NCI-H1105 treated with DMSO at 0.1 percent for 48 hours (cell line): ENCODE measurements around the gene LHPP.

Source experiments
- DNase-seq: peaks from one replicate; lab custom pipeline; 2025; lab: John Stamatoyannopoulos, UW

The LHPP gene

GRCh38 chr10:124644771-124645415, 183.3 kb downstream of the LHPP start:
- no peak for DNase-seq

DNA sequence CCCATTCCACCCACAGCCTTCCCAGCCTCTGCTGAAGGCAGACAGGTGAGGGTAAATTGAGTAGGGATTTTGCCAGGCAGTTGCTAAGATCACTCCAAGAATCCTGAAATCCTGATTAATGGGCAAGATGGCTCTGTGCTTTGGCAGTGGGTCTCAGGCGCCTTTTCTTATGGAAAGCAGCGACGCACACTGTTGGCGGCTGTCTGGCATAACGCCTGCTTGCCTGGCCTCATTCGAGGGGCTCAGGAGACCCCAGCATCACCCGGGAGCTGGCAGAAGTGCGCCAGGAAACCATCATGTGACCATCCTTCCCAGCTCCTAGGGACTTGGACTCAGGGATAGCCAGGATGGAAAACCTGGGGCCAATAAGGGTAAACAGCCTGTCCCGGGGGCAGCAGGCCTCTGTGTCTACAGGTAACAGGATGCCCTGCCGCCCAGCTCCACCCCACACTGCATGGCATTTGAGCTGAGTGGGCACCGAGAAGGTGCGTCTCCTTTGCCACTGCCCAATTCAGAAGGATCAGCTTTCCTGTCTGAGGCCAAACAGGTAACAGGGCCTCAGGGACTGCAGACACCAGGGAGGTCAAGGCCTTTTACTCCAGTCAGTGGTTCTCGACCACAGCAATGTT, 184.0 kb downstream of the LHPP start:
- no peak for DNase-seq

DNA sequence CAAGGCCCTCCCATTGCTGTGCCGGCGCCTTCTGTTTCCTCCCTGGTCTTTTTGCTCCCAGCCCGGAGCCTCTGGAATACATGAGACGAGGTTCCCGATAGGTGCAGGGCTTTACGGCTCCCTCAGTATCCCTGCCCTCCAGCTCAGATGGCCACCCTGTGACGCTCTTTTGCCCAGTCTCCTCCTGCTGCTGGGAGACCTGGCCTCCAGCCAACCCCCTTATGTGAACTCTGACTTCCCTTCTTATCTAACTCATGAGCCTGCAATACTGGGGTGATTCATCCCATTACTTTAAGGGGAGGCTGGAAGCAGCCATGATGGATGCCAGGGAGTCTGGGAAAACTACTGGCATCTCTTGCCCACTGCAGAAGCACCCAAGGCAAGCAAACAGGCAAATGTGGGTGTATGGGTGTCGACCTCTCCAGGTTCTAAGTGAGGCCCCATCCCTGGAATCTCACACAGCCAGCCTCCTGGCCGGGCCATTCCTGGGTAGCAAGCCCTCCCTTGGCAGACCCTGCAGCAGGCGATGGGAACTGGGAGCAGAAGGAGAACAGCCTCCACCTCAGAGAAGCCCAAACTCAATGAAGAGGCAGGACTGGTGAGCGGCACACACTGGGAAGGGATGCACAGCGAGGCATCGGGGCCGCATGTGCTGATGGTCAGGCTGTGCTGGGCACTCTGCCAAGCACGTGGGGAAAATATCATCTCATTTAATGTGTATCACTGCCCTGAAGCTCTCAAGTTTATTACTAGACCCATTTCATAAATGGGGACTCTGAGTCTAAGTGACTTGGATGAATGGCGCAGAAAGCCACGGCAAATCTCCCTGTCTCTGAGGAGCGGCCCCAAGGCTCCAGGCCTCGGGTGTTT, 185.1 kb downstream of the LHPP start:
- no peak for DNase-seq

GRCh38 chr10:124647421-124648130, 186.0 kb downstream of the LHPP start:
- no peak for DNase-seq

DNA sequence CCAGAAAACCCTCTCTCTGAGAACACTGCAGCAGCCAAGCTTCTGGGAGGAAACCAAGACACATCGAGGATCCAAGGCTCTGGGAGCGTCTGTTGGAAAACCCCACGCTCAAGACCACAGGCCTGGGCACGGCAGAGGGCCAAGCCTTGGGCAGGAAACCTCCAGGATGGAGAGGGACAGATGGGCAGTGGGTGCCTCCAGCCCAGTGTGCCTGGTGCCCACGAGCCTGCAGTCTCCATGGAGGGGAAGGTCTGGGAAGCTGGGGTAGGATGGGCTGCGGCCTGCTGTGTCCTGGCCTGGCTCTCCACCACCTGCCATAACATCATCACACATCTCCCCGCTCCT, 186.5 kb downstream of the LHPP start:
- DNase-seq: no peak

- DNase-seq: peak; percentile 70
Observed at GRCh38 chr10:124648738-124649137, 187.1 kb downstream of the LHPP start.

DNA sequence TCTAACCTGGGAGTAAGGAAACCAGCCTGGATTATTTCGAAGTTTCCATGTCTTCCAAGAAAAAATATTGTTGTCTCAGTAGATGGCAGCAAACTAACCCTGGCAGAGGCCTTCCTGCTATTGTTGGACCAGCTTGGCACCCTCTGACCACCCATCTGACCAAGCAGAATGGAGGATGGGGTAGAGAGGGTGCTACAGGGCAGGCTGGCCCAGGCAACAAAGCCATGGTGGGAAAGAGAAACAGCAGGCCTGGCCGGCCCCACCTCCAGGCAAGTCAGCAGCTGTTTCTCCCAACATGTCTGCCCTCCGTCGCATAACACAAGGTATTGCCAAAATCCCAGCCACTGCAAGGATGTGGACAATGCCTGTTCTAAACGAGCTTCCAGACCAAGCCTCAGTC, 187.6 kb downstream of the LHPP start:
- DNase-seq: peak; percentile 13

- DNase-seq: no peak
Observed at GRCh38 chr10:124650263-124650662, 188.6 kb downstream of the LHPP start.

- no peak for DNase-seq
Observed at GRCh38 chr10:124650820-124651401, 189.3 kb downstream of the LHPP start.

DNA sequence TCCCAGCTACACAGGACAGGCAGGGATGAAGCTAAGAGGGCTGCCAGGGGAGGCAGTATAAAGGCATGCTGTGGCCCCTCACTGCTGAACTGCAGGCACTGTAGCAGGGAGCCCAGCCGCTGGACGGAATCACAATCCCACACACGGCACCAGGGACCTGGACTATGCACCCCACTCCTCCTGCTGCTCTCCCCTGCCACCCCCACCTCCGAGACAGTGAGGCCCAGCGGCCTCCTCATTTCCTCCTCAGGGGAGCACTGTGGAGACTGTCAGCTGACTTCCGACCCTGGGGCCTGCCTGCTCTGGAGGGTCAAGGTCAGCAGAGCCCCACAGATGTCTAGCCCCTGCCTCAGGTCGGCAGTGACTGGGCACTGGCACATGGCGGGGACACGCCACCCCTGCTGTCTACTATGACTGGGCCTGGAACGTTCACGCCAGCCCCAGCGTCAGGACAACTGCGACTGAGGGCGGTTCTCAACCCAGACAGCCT, 189.8 kb downstream of the LHPP start:
- no peak for DNase-seq

DNA sequence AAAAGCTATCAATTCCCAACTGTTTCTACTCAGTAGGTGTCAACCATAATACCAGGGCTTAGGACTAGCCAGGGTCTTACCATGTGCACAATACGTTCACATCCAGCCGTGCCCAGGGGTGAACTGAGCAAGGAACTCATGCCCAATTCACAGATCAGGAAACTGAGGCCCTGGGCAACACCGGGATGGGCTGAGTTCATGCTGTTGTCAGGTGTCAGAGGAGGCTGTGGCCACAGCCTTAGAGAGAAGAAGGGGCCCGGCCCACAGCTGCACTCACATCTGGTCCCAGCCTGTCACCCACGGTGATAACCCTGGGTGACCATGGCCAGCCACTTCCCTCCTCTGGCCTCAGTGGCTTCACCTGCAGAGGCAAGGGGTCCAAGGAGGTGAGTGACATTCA, 190.6 kb downstream of the LHPP start:
- DNase-seq: no peak

DNA sequence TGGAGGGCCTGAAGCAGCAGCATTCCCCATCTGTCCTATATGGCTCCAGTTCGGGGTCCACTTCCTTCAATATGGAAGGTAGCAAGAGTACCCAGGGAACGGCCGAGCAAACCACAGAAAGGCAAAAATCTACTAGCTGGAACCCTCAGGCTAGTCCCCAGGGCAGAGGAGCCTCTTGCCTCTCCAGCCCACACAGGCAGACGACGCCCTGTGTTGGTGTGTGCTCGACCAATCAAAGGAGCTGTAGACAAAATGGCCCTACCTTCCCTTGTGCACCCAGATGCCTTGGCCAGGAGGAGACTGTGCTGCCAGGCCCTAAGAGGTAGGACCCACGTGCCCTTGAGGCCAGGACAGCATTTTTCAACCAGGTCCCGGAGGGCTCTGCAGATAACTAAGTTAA, 191.1 kb downstream of the LHPP start:
- DNase-seq: no peak

- DNase-seq: no peak
Observed at GRCh38 chr10:124653311-124653710, 191.7 kb downstream of the LHPP start.

GRCh38 chr10:124653811-124654651, 192.4 kb downstream of the LHPP start:
- DNase-seq: peak; percentile 62

DNA sequence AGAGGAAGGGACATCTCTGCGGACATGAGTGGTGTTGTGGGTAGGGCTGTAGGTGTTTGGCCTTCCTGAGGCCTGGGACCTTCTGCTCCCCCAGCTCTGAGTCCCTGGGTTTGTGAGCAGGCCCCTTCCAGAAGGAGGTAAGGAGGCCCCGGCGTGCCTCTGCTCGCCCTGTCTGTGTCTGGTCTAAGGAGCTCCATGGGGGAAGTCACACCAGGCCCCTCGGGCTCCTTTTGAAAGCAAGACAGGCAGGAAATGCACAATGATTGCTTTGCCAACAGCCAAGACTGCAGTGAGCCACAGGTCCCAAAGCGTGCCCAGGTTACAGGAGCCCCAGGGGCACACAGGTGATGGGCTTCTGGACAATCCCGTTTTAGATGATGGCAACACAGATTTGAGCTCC, 193.1 kb downstream of the LHPP start:
- no peak for DNase-seq

- DNase-seq: no peak
Observed at GRCh38 chr10:124655191-124656112, 193.8 kb downstream of the LHPP start.

DNA sequence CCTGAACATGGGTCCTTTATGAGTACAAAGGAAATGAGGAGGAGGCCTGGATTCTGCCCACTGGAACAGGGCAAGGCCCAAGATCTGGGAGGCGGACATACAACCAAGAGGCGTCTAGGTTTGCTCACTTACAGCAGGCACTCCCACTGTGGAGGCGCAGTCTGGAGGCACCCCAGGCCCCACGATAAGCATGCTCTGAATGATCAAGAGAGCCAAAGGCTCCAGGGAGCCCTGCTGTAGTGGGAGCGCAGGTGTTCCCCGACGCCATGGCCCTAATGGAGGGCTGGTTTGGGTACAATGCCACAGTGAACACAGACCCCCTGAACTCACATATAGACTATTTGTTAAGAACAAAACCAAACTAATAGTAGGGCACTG, 194.5 kb downstream of the LHPP start:
- DNase-seq: no peak

DNA sequence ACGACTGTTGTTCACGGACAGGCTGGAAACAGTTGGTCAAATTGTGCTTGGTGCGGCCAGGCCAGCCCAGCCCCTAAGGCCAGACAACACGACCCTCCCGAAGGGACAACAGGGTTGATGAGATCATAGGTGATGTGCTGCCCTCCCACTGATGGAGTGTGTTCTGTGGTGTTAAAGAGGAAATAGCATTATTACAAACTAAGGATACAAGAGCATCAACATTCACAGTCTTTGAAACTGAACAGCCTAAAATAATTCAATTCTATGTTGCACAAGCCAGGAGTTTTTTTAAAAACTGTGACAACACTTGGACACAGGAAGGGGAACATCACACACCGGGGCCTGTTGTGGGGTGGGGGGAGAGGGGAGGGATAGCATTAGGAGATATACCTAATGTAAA, 194.9 kb downstream of the LHPP start:
- DNase-seq: no peak

- no peak for DNase-seq
Observed at GRCh38 chr10:124657806-124658205, 196.2 kb downstream of the LHPP start.
